Endothelial cell (in vitro differentiated cells): Measurements from ENCODE around the gene PCSK5. TPM values are rescaled to one million over a fixed set of nuclear protein-coding genes. Genes with fewer than 3 reads are reported as not detected.

Experiments
- DNase-seq: peaks from one replicate; pipeline ENCODE4 v3.0.0; 2021; ENCODE audit warnings: low spot score
- H3K27ac Mint-ChIP-seq: one replicate; pipeline ENCODE4 v1.8.0; 2021; ENCODE audit warnings: mixed read lengths, inconsistent platforms; ENCODE audit not compliant: unreplicated experiment
- H3K27me3 Mint-ChIP-seq: one replicate; pipeline ENCODE4 v1.8.0; 2021; ENCODE audit warnings: mild to moderate bottlenecking, moderate library complexity, mixed read lengths, inconsistent platforms; ENCODE audit not compliant: unreplicated experiment
- H3K36me3 Mint-ChIP-seq: one replicate; pipeline ENCODE4 v1.8.0; 2021; ENCODE audit warnings: mild to moderate bottlenecking, low read depth, mixed read lengths, inconsistent platforms; ENCODE audit not compliant: unreplicated experiment
- H3K4me1 Mint-ChIP-seq: one replicate; pipeline ENCODE4 v1.8.0; 2021; ENCODE audit warnings: mild to moderate bottlenecking, mixed read lengths, inconsistent platforms; ENCODE audit not compliant: unreplicated experiment
- H3K4me3 Mint-ChIP-seq: one replicate; pipeline ENCODE4 v1.8.0; 2021; ENCODE audit warnings: mild to moderate bottlenecking, mixed read lengths, inconsistent platforms; ENCODE audit not compliant: unreplicated experiment
- H3K9me3 Mint-ChIP-seq: one replicate; pipeline ENCODE4 v1.8.0; 2021; ENCODE audit warnings: mixed read lengths, inconsistent platforms; ENCODE audit not compliant: unreplicated experiment
- total RNA-seq: library from RNA; stranded (reverse); fragmentation: NEBNext Ultra II Directional; extraction: Animal tissue kit (Norgen Biotek cat#: 25700); gene quantifications from one replicate; pipeline ENCODE4 v1.2.1, GENCODE V29; 2021; ENCODE audit not compliant: unreplicated experiment
- TF ChIP-seq, protein P1 (sequence below): fragments of 200-600 bp; sonication (generic); IDR thresholded peaks from one replicate; pipeline ENCODE4 v1.5.0; 2021; ENCODE audit warnings: antibody characterized with exemption; ENCODE audit not compliant: unreplicated experiment

The PCSK5 gene
- total RNA-seq, 1 donor from 2014 or later = 3.1 TPM

DNA sequence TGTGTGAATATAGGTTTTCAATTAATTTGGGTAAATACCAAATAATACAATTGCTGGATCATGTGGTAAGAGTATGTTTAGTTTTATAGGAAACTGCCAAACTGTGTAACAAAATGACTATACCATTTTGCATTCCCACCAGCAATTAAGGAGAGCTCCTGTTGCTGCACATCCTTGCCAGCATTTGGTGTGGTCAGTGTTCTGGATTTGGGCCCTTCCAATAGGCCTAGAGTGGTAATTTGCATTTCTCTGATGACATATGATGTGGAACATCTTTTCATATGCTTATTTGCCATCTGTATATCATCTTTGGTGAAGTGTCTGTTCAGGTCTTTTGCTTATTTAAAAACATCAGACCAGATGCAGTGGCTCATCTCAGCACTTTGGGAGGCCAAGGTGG, 515.4 kb downstream of the PCSK5 start:
- Mint-ChIP-seq H3K36me3 (no peaks in the 10 kb centered on the region), H3K4me1 (peaks cover 10% of the 10 kb centered on the region), H3K27ac (no peak overlapping the region), H3K27me3 (peaks cover 2% of the 10 kb centered on the region), H3K4me3 (no peak overlapping the region), H3K9me3 (no peaks in the 10 kb centered on the region)
- DNase-seq = no peak
- TF ChIP-seq, protein P1, sequence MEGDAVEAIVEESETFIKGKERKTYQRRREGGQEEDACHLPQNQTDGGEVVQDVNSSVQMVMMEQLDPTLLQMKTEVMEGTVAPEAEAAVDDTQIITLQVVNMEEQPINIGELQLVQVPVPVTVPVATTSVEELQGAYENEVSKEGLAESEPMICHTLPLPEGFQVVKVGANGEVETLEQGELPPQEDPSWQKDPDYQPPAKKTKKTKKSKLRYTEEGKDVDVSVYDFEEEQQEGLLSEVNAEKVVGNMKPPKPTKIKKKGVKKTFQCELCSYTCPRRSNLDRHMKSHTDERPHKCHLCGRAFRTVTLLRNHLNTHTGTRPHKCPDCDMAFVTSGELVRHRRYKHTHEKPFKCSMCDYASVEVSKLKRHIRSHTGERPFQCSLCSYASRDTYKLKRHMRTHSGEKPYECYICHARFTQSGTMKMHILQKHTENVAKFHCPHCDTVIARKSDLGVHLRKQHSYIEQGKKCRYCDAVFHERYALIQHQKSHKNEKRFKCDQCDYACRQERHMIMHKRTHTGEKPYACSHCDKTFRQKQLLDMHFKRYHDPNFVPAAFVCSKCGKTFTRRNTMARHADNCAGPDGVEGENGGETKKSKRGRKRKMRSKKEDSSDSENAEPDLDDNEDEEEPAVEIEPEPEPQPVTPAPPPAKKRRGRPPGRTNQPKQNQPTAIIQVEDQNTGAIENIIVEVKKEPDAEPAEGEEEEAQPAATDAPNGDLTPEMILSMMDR = no peak
